H1 (cell line): ENCODE results near the gene AMOTL2. TPM values are rescaled to one million over a fixed set of nuclear protein-coding genes. Genes with fewer than 3 reads are reported as not detected.
A peak's percentile ranks its signal among the peaks of the same experiment; 100 is the strongest.

Experiments used
- CTCF ChIA-PET: fragments of 300-600 bp; sonication (Branson Sonifier 250); formaldehyde crosslinking; loops from one replicate; lab custom pipeline; 2021; ENCODE audit not compliant: partially characterized antibody; lab: Charles Lee
- POLR2A ChIA-PET: fragments of 300-600 bp; sonication (Branson Sonifier 250); formaldehyde crosslinking; loops from one replicate; lab custom pipeline; 2021; ENCODE audit warnings: inconsistent platforms; ENCODE audit not compliant: partially characterized antibody; lab: Charles Lee
- DNase-seq, 2 experiments: peaks; one replicate each; pipeline versions ENCODE4 v3.0.0 to v3.0.0-alpha.2; 2010 to 2022; ENCODE audit warnings: low spot score in 2 of 2, low read depth in 1 of 2, mixed read lengths in 1 of 2
- FAIRE-seq: peaks from 2 replicates; lab custom pipeline; 2011; peaks lifted over from hg19 to GRCh38; lab: Jason Lieb, UNC
- H2AFZ ChIP-seq: 2 replicates; pipeline ENCODE4 v1.8.1; 2012; ENCODE audit warnings: low read length, inconsistent platforms
- H2AK5ac ChIP-seq: 2 replicates; pipeline ENCODE4 v1.6.1; 2013; ENCODE audit warnings: low read depth, low read length
- H2BK120ac ChIP-seq: replicated peaks from 2 replicates; pipeline ENCODE3; 2013; ENCODE audit warnings: low read depth, low read length, inconsistent platforms
- H2BK12ac ChIP-seq: 2 replicates; pipeline ENCODE4 v1.6.1; 2013; ENCODE audit warnings: low read depth, low read length
- H2BK15ac ChIP-seq: 2 replicates; pipeline ENCODE4 v1.6.1; 2013; ENCODE audit warnings: low read length
- H2BK20ac ChIP-seq: 2 replicates; pipeline ENCODE4 v1.6.1; 2013; ENCODE audit warnings: low read length
- H2BK5ac ChIP-seq: 2 replicates; pipeline ENCODE4 v1.6.1; 2013; ENCODE audit warnings: low read depth, low read length
- H3K14ac ChIP-seq: 2 replicates; pipeline ENCODE4 v1.6.1; 2013; ENCODE audit warnings: inconsistent platforms; ENCODE audit not compliant: insufficient read length
- H3K18ac ChIP-seq: 2 replicates; pipeline ENCODE4 v1.6.1; 2013; ENCODE audit warnings: low read length; ENCODE audit errors: extremely low read depth
- H3K23ac ChIP-seq: 2 replicates; pipeline ENCODE4 v1.6.1; 2013; ENCODE audit warnings: inconsistent platforms; ENCODE audit not compliant: insufficient read length
- H3K23me2 ChIP-seq: 2 replicates; pipeline ENCODE4 v1.6.1; 2013; ENCODE audit warnings: low read depth, low read length
- H3K27ac ChIP-seq: 2 replicates; pipeline ENCODE4 v1.6.1; 2011; ENCODE audit warnings: low read depth, low read length, inconsistent platforms
- H3K27me3 ChIP-seq, 4 experiments: replicated peaks in 1 of 4; 1 replicate in 1 of 4; 2 replicates in 3 of 4; pipeline versions ENCODE4 v1.6.1 to v1.8.1; 2011 to 2013; ENCODE audit warnings: low read length in 3 of 4, mild to moderate bottlenecking in 3 of 4, inconsistent platforms in 2 of 4, mixed read lengths in 2 of 4, moderate library complexity in 1 of 4; ENCODE audit not compliant: control insufficient read depth in 3 of 4, insufficient read depth in 3 of 4; ENCODE audit errors: extremely low read depth in 1 of 4
- H3K36me3 ChIP-seq, 4 experiments: 2 replicates each; pipeline versions ENCODE4 v1.6.1 to v1.8.1; 2011 to 2013; ENCODE audit warnings: mild to moderate bottlenecking in 4 of 4, low read length in 3 of 4, moderate library complexity in 2 of 4, control low read depth in 1 of 4, inconsistent platforms in 1 of 4; ENCODE audit not compliant: insufficient read depth in 4 of 4, control insufficient read depth in 2 of 4
- H3K4ac ChIP-seq: replicated peaks from 2 replicates; pipeline ENCODE3; 2013; ENCODE audit warnings: low read length, low read depth, mixed read lengths, inconsistent platforms; ENCODE audit not compliant: insufficient read length
- H3K4me1 ChIP-seq, 4 experiments: replicated peaks in 1 of 4; 1 replicate in 1 of 4; 2 replicates in 3 of 4; pipeline versions ENCODE4 v1.6.1 to v1.8.1; 2011 to 2013; ENCODE audit warnings: low read length in 3 of 4, inconsistent platforms in 2 of 4, mixed read lengths in 1 of 4; ENCODE audit not compliant: insufficient read depth in 4 of 4, control insufficient read depth in 3 of 4
- H3K4me2 ChIP-seq, 2 experiments: 2 replicates each; pipeline versions ENCODE4 v1.6.1 to v1.8.1; 2011 to 2013; ENCODE audit warnings: low read depth in 2 of 2, low read length in 2 of 2, control low read depth in 1 of 2, inconsistent platforms in 1 of 2, mild to moderate bottlenecking in 1 of 2; ENCODE audit not compliant: insufficient read depth in 1 of 2
- H3K4me3 ChIP-seq, 4 experiments: fragments of 200-600, 300-600 bp in 1 of 4; sonication (generic), shearing (Covaris generic), sonication (Bioruptor Twin) in 1 of 4; 2 replicates each; pipeline versions ENCODE4 v1.5.1 to v1.8.1; 2011 to 2016; ENCODE audit warnings: low read length in 4 of 4, low read depth in 3 of 4, control low read depth in 2 of 4, inconsistent platforms in 2 of 4, mild to moderate bottlenecking in 2 of 4, mixed read lengths in 1 of 4, moderate library complexity in 1 of 4; ENCODE audit not compliant: insufficient read depth in 2 of 4; ENCODE audit errors: extremely low read depth in 1 of 4
- H3K56ac ChIP-seq: replicated peaks from 2 replicates; pipeline ENCODE3; 2013; ENCODE audit warnings: low read depth, mild to moderate bottlenecking, mixed read lengths, low read length, inconsistent platforms; ENCODE audit not compliant: insufficient read length
- H3K79me1 ChIP-seq: 2 replicates; pipeline ENCODE4 v1.6.1; 2013; ENCODE audit warnings: low read depth, low read length, control low read depth
- H3K79me2 ChIP-seq, 2 experiments: 2 replicates each; pipeline versions ENCODE4 v1.6.1 to v1.8.1; 2012 to 2013; ENCODE audit warnings: low read length in 2 of 2, mild to moderate bottlenecking in 2 of 2, inconsistent platforms in 1 of 2; ENCODE audit not compliant: insufficient read depth in 2 of 2, control insufficient read depth in 1 of 2
- H3K9ac ChIP-seq, 4 experiments: replicated peaks in 1 of 4; 1 replicate in 1 of 4; 2 replicates in 3 of 4; pipeline versions ENCODE4 v1.6.1 to v1.8.1; 2011 to 2013; ENCODE audit warnings: low read depth in 3 of 4, low read length in 3 of 4, control low read depth in 2 of 4, mild to moderate bottlenecking in 2 of 4, moderate library complexity in 2 of 4, inconsistent platforms in 1 of 4; ENCODE audit errors: extremely low read depth in 1 of 4
- H3K9me3 ChIP-seq, 2 experiments: 2 replicates each; pipeline versions ENCODE4 v1.6.1 to v1.8.1; 2012 to 2013; ENCODE audit warnings: mild to moderate bottlenecking in 2 of 2, moderate library complexity in 2 of 2, control low read depth in 1 of 2, inconsistent platforms in 1 of 2, low read depth in 1 of 2, low read length in 1 of 2, mixed read lengths in 1 of 2; ENCODE audit not compliant: insufficient read depth in 2 of 2
- H4K20me1 ChIP-seq, 2 experiments: replicated peaks in 1 of 2; 2 replicates each; pipeline versions ENCODE3 to v1.8.1; 2011 to 2013; ENCODE audit warnings: inconsistent platforms in 2 of 2, low read length in 2 of 2, mild to moderate bottlenecking in 1 of 2; ENCODE audit not compliant: insufficient read depth in 2 of 2, control insufficient read depth in 1 of 2
- H4K5ac ChIP-seq: 2 replicates; pipeline ENCODE4 v1.6.1; 2013; ENCODE audit warnings: low read length, low read depth, mixed read lengths, inconsistent platforms; ENCODE audit not compliant: insufficient read length
- H4K8ac ChIP-seq: 2 replicates; pipeline ENCODE4 v1.8.0; 2013; ENCODE audit warnings: mild to moderate bottlenecking, moderate library complexity, low read length, inconsistent platforms; ENCODE audit not compliant: insufficient read depth; ENCODE audit errors: extremely low read depth
- H4K91ac ChIP-seq: replicated peaks from 2 replicates; pipeline ENCODE3; 2013; ENCODE audit warnings: low read length, mixed read lengths, inconsistent platforms; ENCODE audit not compliant: insufficient read length
- CBX5 ChIP-seq: fragments of 300-800, 300-1000 bp; sonication (generic); IDR thresholded peaks from 2 replicates; pipeline ENCODE4 v1.7.1; 2016; ENCODE audit warnings: antibody characterized with exemption, low read length, low read depth
- E2F6 ChIP-seq: IDR thresholded peaks from 2 replicates; pipeline ENCODE4 v1.6.1; 2012; ENCODE audit warnings: inconsistent platforms
- KDM5A ChIP-seq: fragments of 200-600 bp; IDR thresholded peaks from 2 replicates; pipeline ENCODE4 v1.7.1; 2012; ENCODE audit warnings: mild to moderate bottlenecking, low read length, inconsistent platforms, mixed read lengths
- MAFK ChIP-seq: IDR thresholded peaks from 2 replicates; pipeline ENCODE4 v1.6.1; 2012; ENCODE audit warnings: low read depth, mild to moderate bottlenecking, improper control_type of control experiment, low read length
- SAP30 ChIP-seq: fragments of 300-600 bp; sonication (generic); IDR thresholded peaks from 2 replicates; pipeline ENCODE4 v1.7.1; 2012; ENCODE audit warnings: low read length, moderate library complexity, mild to moderate bottlenecking, inconsistent platforms; ENCODE audit not compliant: insufficient read depth, insufficient replicate concordance
- TAF7 ChIP-seq: optimal IDR thresholded peaks from 2 replicates; pipeline ENCODE3; 2011; ENCODE audit warnings: low read depth, mild to moderate bottlenecking, inconsistent platforms, low read length, moderate library complexity, borderline replicate concordance
- TEAD4 ChIP-seq: IDR thresholded peaks from 2 replicates; pipeline ENCODE4 v1.6.1; 2012; ENCODE audit warnings: low read depth, low read length, inconsistent platforms, mixed read lengths
- WGBS, 2 experiments: shearing (Covaris generic) in 1 of 2; methylation state at CpG; one replicate each; pipeline versions ENCODE4 v1.1.6 to v1.1.7; 2013 to 2015; ENCODE audit warnings: low lambda C conversion rate in 2 of 2, mixed read lengths in 2 of 2, inconsistent platforms in 1 of 2, low coverage in 1 of 2, missing lambda C conversion rate in 1 of 2; ENCODE audit not compliant: insufficient replicate concordance in 2 of 2, insufficient coverage in 1 of 2, insufficient read length in 1 of 2; ENCODE audit errors: extremely low coverage in 1 of 2, missing lambda C conversion rate in 1 of 2; 5-methylcytosine and 5-hydroxymethylcytosine counted together
- polyA plus RNA-seq, 7 experiments: library from polyadenylated mRNA; depleted of rRNA in 3 of 7; stranded (reverse) in 5 of 7; unstranded in 2 of 7; fragments of >200 nt in 5 of 7; fragments of 200-250 nt in 2 of 7; gene quantifications; 1 replicate in 5 of 7; 2 replicates in 1 of 7; 4 replicates in 1 of 7; pipeline versions ENCODE4 v1.2.1 to v1.2.3, GENCODE V29; 2011 to 2013; ENCODE audit warnings: missing spikeins in 2 of 7, mixed read lengths in 2 of 7
- total RNA-seq: library from RNA; stranded (reverse); fragmentation: NEBNext Ultra II Directional; extraction: Animal tissue kit (Norgen Biotek cat#: 25700); gene quantifications from 2 replicates; pipeline ENCODE4 v1.2.1, GENCODE V29; 2021
- TF ChIP-seq, protein P1 (sequence below): IDR thresholded peaks from 2 replicates; pipeline ENCODE4 v1.6.1; 2012; ENCODE audit warnings: low read length, inconsistent platforms

AMOTL2 gene
- total and polyA plus RNA-seq, 2 of the 8 experiments (the other 6 are each of a cell fraction or from before 2014, with no cell fraction given): 19.0 to 63.7 TPM

DNA sequence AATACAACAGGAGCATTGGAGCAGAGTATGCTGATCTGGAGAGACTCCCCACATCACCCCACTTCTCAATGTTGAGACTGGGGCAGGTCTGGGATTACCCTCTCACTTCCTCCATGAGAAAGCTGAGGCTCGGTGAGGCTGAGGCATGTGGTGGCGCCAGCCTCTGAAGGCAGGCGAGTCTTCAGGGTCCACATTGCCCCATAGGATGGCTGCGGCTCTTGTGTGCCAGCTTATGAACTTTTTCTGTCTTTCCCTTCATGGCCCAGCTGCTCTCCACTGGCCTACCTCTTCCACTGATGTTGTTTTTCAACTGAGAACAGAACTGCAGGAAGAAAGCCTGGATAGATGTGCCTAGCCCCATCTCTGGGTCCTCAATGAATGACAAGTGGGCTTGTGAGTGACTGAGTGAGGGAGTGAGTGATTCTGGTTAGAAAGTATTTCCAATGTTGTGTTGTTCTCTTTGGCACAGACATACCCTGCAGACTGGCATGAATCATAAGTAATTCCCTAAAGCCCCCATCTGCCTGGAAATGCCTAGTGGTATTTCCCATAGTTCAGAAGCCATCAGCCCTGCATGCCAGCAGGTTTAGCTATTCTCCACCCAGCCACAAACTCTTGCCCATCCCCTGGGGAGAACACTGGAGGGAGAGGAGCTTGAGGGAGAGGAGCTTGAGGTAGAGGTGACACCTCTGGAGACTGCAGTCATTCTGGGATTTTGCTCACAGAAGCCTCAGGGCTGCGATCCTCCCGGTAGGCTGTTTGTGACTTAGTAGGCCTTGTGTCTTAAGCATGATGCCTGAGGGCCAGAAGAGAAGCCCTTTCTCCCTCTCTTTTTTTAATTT lies 56.9 kb downstream of the AMOTL2 start:
- Histone ChIP-seq H4K8ac (peak overlapping the region; percentile 4; the same call in 1 of the 2 replicates), H4K20me1 (no peaks in the 10 kb centered on the region), H3K56ac (no peak overlapping the region), H3K4ac (no peak overlapping the region), H3K27ac (no peak overlapping the region), H3K9me3 (no peaks in the 10 kb centered on the region), H3K14ac (no peak overlapping the region), H3K27me3 (peaks cover 6 to 25% (median 18%) of the 10 kb centered on the region in 4 experiments), H2BK15ac (no peak overlapping the region; the same call in 1 of the 2 replicates), H3K4me3 (no peak overlapping the region), H3K18ac (no peak overlapping the region), H3K4me2 (no peak overlapping the region), H4K5ac (no peak overlapping the region), H2BK12ac (no peak overlapping the region), H3K9ac (no peak overlapping the region), H2BK5ac (no peak overlapping the region), H3K23me2 (no peaks in the 10 kb centered on the region; the same call in 1 of the 2 replicates), H3K79me1 (no peaks in the 10 kb centered on the region), H4K91ac (no peak overlapping the region), H3K79me2 (no peaks in the 10 kb centered on the region), H3K36me3 (no peaks in the 10 kb centered on the region), H2BK20ac (no peak overlapping the region; the same call in 1 of the 2 replicates), H2BK120ac (no peak overlapping the region), H2AFZ (no peak overlapping the region), H3K4me1 (peaks cover 10 to 28% (median 18%) of the 10 kb centered on the region in 4 experiments), H2AK5ac (no peak overlapping the region), H3K23ac (no peak overlapping the region)
- peak in 1 of 2 experiments; percentile 39 for DNase-seq
- 96% methylated on average over 6 of the region's 6 CpGs; no CpG with 5 or more reads in 1 of the 2 experiments for WGBS, 2 experiments
- TF ChIP-seq MAFK (no peak), TEAD4 (no peak), SAP30 (no peak), TAF7 (no peak), CBX5 (no peak), E2F6 (no peak), KDM5A (no peak)
- TF ChIP-seq, protein P1, sequence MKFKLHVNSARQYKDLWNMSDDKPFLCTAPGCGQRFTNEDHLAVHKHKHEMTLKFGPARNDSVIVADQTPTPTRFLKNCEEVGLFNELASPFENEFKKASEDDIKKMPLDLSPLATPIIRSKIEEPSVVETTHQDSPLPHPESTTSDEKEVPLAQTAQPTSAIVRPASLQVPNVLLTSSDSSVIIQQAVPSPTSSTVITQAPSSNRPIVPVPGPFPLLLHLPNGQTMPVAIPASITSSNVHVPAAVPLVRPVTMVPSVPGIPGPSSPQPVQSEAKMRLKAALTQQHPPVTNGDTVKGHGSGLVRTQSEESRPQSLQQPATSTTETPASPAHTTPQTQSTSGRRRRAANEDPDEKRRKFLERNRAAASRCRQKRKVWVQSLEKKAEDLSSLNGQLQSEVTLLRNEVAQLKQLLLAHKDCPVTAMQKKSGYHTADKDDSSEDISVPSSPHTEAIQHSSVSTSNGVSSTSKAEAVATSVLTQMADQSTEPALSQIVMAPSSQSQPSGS: no peak
- ChIA-PET CTCF (interaction anchor here (0.6 to 7.8 kb wide), 16 partner anchors 8 to 1780 kb away, joined by 3 to 77 read pairs (median 4); no protein-coding TSS in a partner anchor), POLR2A (interaction anchor here (6.9 to 27.3 kb wide), 2 partner anchors 11 to 46 kb away, joined by 100 to 804 read pairs; partner anchors contain the start of gene AMOTL2)
- FAIRE-seq: no peak
